ENCODE data around the gene SIGLEC1. TPM values are rescaled to one million over a fixed set of nuclear protein-coding genes. Genes with fewer than 3 reads are reported as not detected.
A peak's percentile ranks its signal among the peaks of the same experiment; 100 is the strongest.

The SIGLEC1 gene
- total RNA-seq, 1 experiment from 2014 or later = not detected

- Histone ChIP-seq H3K27ac (ENCODE audit: low read depth, low read length, poor library complexity, severe bottlenecking) (no peak overlapping the region), H3K4me3 (ENCODE audit: low read depth, low read length, poor library complexity, severe bottlenecking) (no peak overlapping the region), H3K27me3 (replicated peaks; ENCODE audit: insufficient read depth, low read depth, low read length, poor library complexity) (peaks cover 4% of the 10 kb centered on the region), H3K4me1 (ENCODE audit: insufficient read depth, low read length, poor library complexity, severe bottlenecking) (no peaks in the 10 kb centered on the region), H3K9me3 (ENCODE audit: low read depth, low read length, poor library complexity, severe bottlenecking) (no peaks in the 10 kb centered on the region), H3K36me3 (ENCODE audit: insufficient read depth, low read length, poor library complexity, severe bottlenecking) (no peaks in the 10 kb centered on the region)
- intact Hi-C loops (cut with micrococcal nuclease; ENCODE audit: unreplicated experiment) = no loop called here
- DNase-seq (ENCODE audit: low spot score) = no peak
- CTCF ChIA-PET = no interaction called here
- no TSS peak for BruUV-seq (replicated peaks)
- no peak for TF ChIP-seq EZH2 (IDR thresholded peaks at IDR 0.05; ENCODE audit: borderline replicate concordance, low read depth, low read length, poor library complexity, severe bottlenecking)
- TF ChIP-seq, protein P1, sequence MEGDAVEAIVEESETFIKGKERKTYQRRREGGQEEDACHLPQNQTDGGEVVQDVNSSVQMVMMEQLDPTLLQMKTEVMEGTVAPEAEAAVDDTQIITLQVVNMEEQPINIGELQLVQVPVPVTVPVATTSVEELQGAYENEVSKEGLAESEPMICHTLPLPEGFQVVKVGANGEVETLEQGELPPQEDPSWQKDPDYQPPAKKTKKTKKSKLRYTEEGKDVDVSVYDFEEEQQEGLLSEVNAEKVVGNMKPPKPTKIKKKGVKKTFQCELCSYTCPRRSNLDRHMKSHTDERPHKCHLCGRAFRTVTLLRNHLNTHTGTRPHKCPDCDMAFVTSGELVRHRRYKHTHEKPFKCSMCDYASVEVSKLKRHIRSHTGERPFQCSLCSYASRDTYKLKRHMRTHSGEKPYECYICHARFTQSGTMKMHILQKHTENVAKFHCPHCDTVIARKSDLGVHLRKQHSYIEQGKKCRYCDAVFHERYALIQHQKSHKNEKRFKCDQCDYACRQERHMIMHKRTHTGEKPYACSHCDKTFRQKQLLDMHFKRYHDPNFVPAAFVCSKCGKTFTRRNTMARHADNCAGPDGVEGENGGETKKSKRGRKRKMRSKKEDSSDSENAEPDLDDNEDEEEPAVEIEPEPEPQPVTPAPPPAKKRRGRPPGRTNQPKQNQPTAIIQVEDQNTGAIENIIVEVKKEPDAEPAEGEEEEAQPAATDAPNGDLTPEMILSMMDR (conservative IDR thresholded peaks at IDR 0.05; ENCODE audit: low read depth, low read length) = no peak
- POLR2A ChIA-PET (ENCODE audit: low non-redundant PET) = no interaction called here
Observed at GRCh38 chr20:3720068-3720467, 7.7 kb upstream of the SIGLEC1 start.

DNA sequence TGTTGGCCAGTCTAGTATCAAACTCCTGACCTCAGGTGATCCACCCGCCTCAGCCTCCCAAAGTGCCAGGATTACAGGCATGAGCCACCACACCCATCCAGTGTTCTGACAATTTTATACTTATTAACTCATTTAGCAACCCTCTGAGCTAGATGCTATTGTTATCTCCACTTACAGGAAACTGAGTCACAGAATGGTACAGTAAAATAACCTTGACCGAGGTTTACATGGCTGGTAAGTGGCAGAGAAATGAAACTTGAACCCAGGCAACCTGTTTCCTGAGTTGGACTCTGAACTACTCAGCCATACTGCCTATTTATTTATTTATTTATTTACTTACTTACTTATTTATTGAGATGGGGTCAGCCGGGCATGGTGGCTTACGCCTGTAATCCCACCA, 6.6 kb upstream of the SIGLEC1 start:
- Histone ChIP-seq H3K4me1 (ENCODE audit: insufficient read depth, low read length, poor library complexity, severe bottlenecking) (no peaks in the 10 kb centered on the region), H3K9me3 (ENCODE audit: low read depth, low read length, poor library complexity, severe bottlenecking) (no peaks in the 10 kb centered on the region), H3K36me3 (ENCODE audit: insufficient read depth, low read length, poor library complexity, severe bottlenecking) (no peaks in the 10 kb centered on the region), H3K27ac (ENCODE audit: low read depth, low read length, poor library complexity, severe bottlenecking) (no peak overlapping the region), H3K4me3 (ENCODE audit: low read depth, low read length, poor library complexity, severe bottlenecking) (no peak overlapping the region), H3K27me3 (replicated peaks; ENCODE audit: insufficient read depth, low read depth, low read length, poor library complexity) (peaks cover 4% of the 10 kb centered on the region)
- BruUV-seq (replicated peaks) = no TSS peak
- TF ChIP-seq, protein P1 (conservative IDR thresholded peaks at IDR 0.05; ENCODE audit: low read depth, low read length) = no peak
- TF ChIP-seq EZH2 (IDR thresholded peaks at IDR 0.05; ENCODE audit: borderline replicate concordance, low read depth, low read length, poor library complexity, severe bottlenecking) = no peak
- DNase-seq (ENCODE audit: low spot score) = no peak
- CTCF ChIA-PET = interaction anchor here (0.6 kb wide), 2 partner anchors 42 to 138 kb away, joined by 3 to 10 read pairs; no protein-coding TSS in a partner anchor
- intact Hi-C loops (cut with micrococcal nuclease; ENCODE audit: unreplicated experiment) = loop anchor here (5.0 kb wide), 1 partner anchor 48 kb away; the partner anchor contains the start of gene ADISSP
- POLR2A ChIA-PET (ENCODE audit: low non-redundant PET) = no interaction called here

DNA sequence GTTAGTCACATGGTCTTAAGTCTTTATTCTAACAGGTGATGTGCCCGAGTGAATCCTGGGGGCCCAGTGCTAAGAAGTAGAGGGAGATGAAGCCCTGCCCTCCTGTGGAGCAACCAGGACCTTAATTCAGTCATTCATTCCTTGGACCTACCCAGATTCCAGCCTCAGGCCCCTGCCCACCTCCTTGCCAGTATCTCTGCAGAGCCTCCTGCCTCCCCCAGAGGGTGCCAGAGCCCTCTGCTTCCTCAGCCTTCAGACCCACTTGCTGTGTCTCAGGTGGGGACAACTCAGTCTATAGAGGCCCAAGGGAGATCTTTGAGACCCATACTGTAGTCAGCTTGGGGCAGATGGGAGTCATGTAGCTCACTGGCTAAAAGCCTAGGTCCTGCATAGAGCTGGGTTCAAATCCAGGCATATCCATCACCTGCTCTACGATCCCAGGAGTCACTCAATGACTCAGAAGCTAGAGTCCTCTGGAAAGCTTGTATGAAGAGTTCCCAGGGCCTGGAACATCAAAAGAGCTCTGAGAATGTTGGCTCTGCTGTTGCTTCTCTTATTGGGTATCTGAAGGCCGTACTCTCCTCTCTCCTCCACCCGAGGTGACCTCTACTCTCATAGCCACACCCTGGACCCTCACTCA, 3.9 kb upstream of the SIGLEC1 start:
- Histone ChIP-seq H3K4me1 (ENCODE audit: insufficient read depth, low read length, poor library complexity, severe bottlenecking) (no peaks in the 10 kb centered on the region), H3K36me3 (ENCODE audit: insufficient read depth, low read length, poor library complexity, severe bottlenecking) (no peaks in the 10 kb centered on the region), H3K4me3 (ENCODE audit: low read depth, low read length, poor library complexity, severe bottlenecking) (no peak overlapping the region), H3K9me3 (ENCODE audit: low read depth, low read length, poor library complexity, severe bottlenecking) (no peaks in the 10 kb centered on the region), H3K27ac (ENCODE audit: low read depth, low read length, poor library complexity, severe bottlenecking) (no peak overlapping the region), H3K27me3 (replicated peaks; ENCODE audit: insufficient read depth, low read depth, low read length, poor library complexity) (peaks cover 4% of the 10 kb centered on the region)
- TF ChIP-seq, protein P1 (conservative IDR thresholded peaks at IDR 0.05; ENCODE audit: low read depth, low read length) = peak; percentile 88
- TF ChIP-seq EZH2 (IDR thresholded peaks at IDR 0.05; ENCODE audit: borderline replicate concordance, low read depth, low read length, poor library complexity, severe bottlenecking) = no peak
- POLR2A ChIA-PET (ENCODE audit: low non-redundant PET) = no interaction called here
- intact Hi-C loops (cut with micrococcal nuclease; ENCODE audit: unreplicated experiment) = loop anchor here (2.0 to 5.0 kb wide), 2 partner anchors 51 to 368 kb away; partner anchors contain the start of gene ADISSP
- CTCF ChIA-PET = interaction anchor here (0.5 to 1.2 kb wide), 4 partner anchors 51 to 399 kb away, joined by 3 to 5 read pairs (median 4); partner anchors contain the start of genes ADISSP, AP5S1 and SPEF1
- no TSS peak for BruUV-seq (replicated peaks)
- DNase-seq (ENCODE audit: low spot score) = peak; percentile 72
